ENCODE data around the gene S1PR4.
"Not testable (repeated sequence)": the region's sequence is repeated elsewhere in the genome, so short reads cannot be mapped to it uniquely, and the experiment has no call there.

S1PR4 gene

GRCh38 chr19:3152419-3152780 lies 26.2 kb upstream of the S1PR4 start:
- DNase-seq = no peak

DNA sequence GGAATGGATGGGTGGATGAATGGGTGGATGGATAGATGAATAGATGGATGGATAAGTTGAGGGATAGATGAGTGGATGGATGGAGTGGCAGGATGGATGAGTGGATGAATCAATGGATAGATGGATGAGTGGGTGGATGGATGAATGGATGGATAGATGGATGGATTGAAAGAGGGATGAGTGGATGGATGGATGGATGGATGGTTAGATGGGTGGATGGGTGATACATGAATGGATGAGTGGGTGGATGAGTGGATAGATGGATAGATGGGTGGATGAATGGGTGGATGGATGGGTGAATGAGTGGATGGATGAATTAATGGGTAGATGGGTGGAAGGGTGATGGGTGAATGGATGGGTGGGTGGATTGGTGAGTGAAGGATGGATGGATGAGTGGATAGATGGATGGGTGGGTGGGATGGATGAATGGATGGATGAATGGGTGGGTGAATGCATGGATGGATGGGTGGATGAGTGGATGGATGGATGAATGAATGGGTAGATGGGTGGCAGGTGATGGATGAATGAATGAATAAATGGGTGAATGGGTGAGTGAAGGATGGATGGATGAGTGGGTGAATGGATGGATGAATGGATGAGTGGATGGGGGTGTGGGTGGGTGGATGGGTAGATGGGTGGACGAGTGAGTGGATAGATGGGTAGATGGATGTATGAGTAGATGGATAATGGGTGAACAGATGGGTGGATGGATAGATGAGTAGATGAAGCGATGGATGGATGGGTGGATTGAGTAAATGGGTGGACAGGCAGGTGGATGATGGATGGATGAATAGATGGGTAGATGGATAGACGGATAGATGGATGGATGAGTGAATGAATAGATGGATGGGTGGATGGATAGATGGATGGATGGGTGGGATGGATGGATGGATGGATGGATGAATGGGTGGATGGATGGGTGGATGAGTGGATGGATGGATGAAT lies 25.0 kb upstream of the S1PR4 start:
- no peak for DNase-seq

GRCh38 chr19:3154447-3154846 lies 24.1 kb upstream of the S1PR4 start:
- not testable (repeated sequence) for DNase-seq

- DNase-seq = no peak
Observed at GRCh38 chr19:3154957-3155736, 23.4 kb upstream of the S1PR4 start.

- no peak for DNase-seq
Observed at GRCh38 chr19:3157096-3157845, 21.3 kb upstream of the S1PR4 start.

GRCh38 chr19:3159565-3159964 lies 19.0 kb upstream of the S1PR4 start:
- DNase-seq = no peak

DNA sequence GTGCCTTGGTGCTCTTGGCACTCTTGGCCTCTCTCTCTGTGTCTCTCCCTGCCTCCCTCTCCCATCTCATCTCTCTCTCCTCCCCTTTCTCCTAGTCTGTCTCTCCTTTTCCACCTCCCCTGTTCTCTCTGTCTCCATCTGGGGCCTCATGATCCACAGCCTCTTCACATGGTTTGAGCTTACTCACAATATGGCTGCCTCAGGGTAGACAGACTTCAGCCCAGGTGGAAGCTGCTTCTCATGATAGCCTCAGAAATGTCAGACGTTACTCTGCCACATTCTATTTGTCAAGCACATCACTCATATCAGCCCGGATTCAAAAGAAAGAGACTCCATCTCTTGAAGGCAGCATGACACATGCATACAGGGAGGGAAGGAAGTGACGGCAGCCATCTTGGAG lies 18.4 kb upstream of the S1PR4 start:
- no peak for DNase-seq

- DNase-seq = no peak
Observed at GRCh38 chr19:3161453-3161852, 17.1 kb upstream of the S1PR4 start.

DNA sequence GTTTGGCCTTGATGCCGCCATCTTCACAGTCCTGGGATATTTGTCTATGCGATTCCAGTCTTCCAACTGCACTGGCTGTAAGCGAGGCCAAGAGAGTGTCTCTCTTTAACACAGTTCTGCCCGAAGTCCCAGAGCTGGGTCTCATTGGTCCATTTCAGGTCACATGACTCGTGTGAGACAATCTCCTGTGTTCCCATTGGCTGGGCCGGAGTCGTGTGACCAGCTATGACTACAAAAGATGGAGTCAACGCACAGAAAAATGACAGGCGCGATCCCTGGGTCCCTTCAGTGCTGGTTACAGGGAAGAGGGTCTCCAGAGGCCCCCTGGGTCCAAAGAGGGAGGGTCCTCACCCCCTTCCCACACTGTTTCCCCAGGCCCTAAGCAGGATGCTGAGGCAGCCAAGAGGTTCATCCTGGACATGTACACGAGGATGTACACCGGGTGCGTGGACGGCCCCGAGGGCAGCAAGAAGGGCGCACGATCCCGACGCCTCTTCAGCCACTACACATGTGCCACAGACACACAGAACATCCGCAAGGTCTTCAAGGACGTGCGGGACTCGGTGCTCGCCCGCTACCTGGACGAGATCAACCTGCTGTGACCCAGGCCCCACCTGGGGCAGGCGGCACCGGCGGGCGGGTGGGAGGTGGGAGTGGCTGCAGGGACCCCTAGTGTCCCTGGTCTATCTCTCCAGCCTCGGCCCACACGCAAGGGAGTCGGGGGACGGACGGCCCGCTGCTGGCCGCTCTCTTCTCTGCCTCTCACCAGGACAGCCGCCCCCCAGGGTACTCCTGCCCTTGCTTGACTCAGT lies 15.9 kb upstream of the S1PR4 start:
- no peak for DNase-seq

DNA sequence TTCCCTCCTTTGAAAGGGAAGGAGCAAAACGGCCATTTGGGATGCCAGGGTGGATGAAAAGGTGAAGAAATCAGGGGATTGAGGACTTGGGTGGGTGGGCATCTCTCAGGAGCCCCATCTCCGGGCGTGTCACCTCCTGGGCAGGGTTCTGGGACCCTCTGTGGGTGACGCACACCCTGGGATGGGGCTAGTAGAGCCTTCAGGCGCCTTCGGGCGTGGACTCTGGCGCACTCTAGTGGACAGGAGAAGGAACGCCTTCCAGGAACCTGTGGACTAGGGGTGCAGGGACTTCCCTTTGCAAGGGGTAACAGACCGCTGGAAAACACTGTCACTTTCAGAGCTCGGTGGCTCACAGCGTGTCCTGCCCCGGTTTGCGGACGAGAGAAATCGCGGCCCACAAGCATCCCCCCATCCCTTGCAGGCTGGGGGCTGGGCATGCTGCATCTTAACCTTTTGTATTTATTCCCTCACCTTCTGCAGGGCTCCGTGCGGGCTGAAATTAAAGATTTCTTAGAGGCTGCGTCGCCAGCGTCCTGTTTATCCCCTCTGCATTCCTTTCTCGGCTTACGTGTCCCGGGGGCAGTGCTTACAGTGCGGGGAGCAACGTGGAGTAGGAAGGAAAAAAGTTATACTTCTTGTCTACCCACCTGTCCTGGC lies 15.2 kb upstream of the S1PR4 start:
- no peak for DNase-seq

GRCh38 chr19:3163943-3164342 lies 14.6 kb upstream of the S1PR4 start:
- no peak for DNase-seq

DNA sequence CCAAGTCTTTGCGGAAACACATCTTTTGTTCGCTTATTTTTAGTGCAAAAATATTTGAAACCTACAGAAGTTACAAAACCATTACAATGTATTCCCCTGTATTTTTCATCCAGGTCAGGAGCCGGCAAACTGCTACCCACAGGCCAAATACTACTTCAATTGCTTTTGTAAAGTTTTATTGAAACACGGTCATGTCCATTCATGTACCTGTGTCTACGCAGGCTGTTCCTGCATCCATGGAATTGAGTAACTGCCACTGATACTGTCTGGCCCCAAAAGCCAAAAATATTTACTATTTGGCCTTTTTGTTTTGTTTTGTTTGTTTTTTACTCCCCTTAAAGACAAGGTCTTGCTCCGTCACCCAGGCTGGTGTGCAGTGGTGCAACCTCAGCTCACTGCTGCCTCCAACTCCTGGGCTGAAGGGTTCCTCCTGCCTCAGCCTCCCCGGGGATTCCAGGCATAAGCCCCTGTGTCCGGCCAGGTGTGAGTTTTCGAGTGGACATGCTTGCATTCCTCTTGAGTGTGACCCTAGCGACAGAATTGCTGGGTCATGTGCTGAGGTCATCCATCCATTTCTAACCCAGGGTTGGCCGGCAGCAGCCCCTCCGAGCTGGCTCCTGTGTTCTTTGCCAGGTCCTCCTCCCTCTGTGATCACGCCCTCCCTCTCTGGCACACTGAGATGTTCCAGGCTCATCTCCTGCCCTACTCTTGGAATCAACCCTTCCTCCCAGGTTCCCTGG lies 10.9 kb upstream of the S1PR4 start:
- DNase-seq = no peak

GRCh38 chr19:3171894-3172672 lies 6.5 kb upstream of the S1PR4 start:
- DNase-seq = no peak

DNA sequence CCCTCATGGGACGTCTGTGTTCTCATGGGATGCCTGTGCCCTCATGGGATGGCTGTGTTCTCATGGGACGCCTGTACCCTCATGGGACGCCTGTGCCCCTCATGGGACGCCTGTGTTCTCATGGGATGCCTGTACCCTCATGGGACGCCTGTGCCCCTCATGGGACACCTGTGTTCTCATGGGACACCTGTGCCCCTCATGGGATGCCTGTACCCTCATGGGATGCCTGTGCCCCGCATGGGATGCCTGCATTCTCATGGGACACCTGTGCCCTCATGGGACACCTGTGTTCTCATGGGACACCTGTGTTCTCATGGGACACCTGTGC lies 5.9 kb upstream of the S1PR4 start:
- DNase-seq = not testable (repeated sequence)

- DNase-seq = peak; percentile 79
Observed at GRCh38 chr19:3175781-3176714, 2.5 kb upstream of the S1PR4 start.

GRCh38 chr19:3176715-3177501 lies 1.7 kb upstream of the S1PR4 start:
- no peak for DNase-seq

- DNase-seq = no peak
Observed at GRCh38 chr19:3178973-3179738, 587 bp downstream of the S1PR4 start.
